ENCODE results near the gene LSM4.

GRCh38 chr19:18311502-18312091 lies 11.3 kb downstream of the LSM4 start:
- no peak for TF ChIP-seq CTCF (conservative IDR thresholded peaks at IDR 0.05; ENCODE audit: low read depth, low read length)
- TF ChIP-seq EZH2 (IDR thresholded peaks at IDR 0.05; ENCODE audit: low read length, unreplicated experiment): no peak
- no peak for TF ChIP-seq EZH2phosphoT487 (IDR thresholded peaks at IDR 0.05; ENCODE audit: borderline replicate concordance, low read length)

Data from PC-3 (cell line).